ENCODE data around the gene LPP. TPM values are rescaled to one million over a fixed set of nuclear protein-coding genes. Genes with fewer than 3 reads are reported as not detected.

Gene LPP
- total RNA-seq, 6 donors from 2014 or later: 86.0 to 196 (median 160) TPM

- Histone ChIP-seq H3K9me3 (no peaks in the 10 kb centered on the region), H3K27ac (no peak overlapping the region), H3K4me1 (peaks cover 11 to 25% (median 20%) of the 10 kb centered on the region in 4 donors), H3K4me3 (no peak overlapping the region), H3K36me3 (no peaks in the 10 kb centered on the region), H3K27me3 (no peaks in the 10 kb centered on the region)
- DNase-seq (no peak), ATAC-seq (ENCODE audit: low FRiP score in 2 of 2) (no peak)
- WGBS, 2 donors: 46 to 50% methylated on average over 4 of the region's 4 CpGs
- TF ChIP-seq EP300 (IDR thresholded peaks at IDR 0.05) (no peak), CTCF (IDR thresholded peaks at IDR 0.05) (no peak), POLR2AphosphoS5 (IDR thresholded peaks at IDR 0.05) (no peak), POLR2A (IDR thresholded peaks at IDR 0.05) (no peak)
These were observed 196.0 kb downstream of the LPP start for GRCh38 chr3:188349933-188350332.

GRCh38 chr3:188350961-188351360 is 197.0 kb downstream of the LPP start:
- ATAC-seq (ENCODE audit: low FRiP score in 2 of 2) (no peak), DNase-seq (no peak)
- 93 to 100% methylated on average over 2 of the region's 2 CpGs for WGBS, 2 donors
- Histone ChIP-seq H3K27me3 (no peaks in the 10 kb centered on the region), H3K4me3 (no peak overlapping the region), H3K27ac (no peak overlapping the region), H3K36me3 (no peaks in the 10 kb centered on the region), H3K4me1 (peaks cover 7 to 20% (median 16%) of the 10 kb centered on the region in 4 donors), H3K9me3 (no peaks in the 10 kb centered on the region)
- no peak for TF ChIP-seq EP300 (IDR thresholded peaks at IDR 0.05)
- TF ChIP-seq CTCF (IDR thresholded peaks at IDR 0.05): no peak
- TF ChIP-seq POLR2AphosphoS5 (IDR thresholded peaks at IDR 0.05): no peak
- no peak for TF ChIP-seq POLR2A (IDR thresholded peaks at IDR 0.05)

- no peak for DNase-seq
- TF ChIP-seq CTCF (IDR thresholded peaks at IDR 0.05) (no peak), EP300 (IDR thresholded peaks at IDR 0.05) (no peak), POLR2AphosphoS5 (IDR thresholded peaks at IDR 0.05) (no peak), POLR2A (IDR thresholded peaks at IDR 0.05) (no peak)
- 79 to 84% methylated on average over 7 of the region's 7 CpGs for WGBS, 2 donors
- H3K4me3 ChIP-seq: no peak overlapping the region
- no peak overlapping the region for H3K27ac ChIP-seq
- no peaks in the 10 kb centered on the region for H3K27me3 ChIP-seq
- no peaks in the 10 kb centered on the region for H3K36me3 ChIP-seq
- no peak for ATAC-seq (ENCODE audit: low FRiP score in 2 of 2)
- H3K9me3 ChIP-seq: no peaks in the 10 kb centered on the region
- peaks cover 7 to 20% (median 16%) of the 10 kb centered on the region in 4 donors for H3K4me1 ChIP-seq
These were observed 197.7 kb downstream of the LPP start for GRCh38 chr3:188351648-188352047.

GRCh38 chr3:188352196-188352927 is 198.4 kb downstream of the LPP start:
- TF ChIP-seq EP300 (IDR thresholded peaks at IDR 0.05) (no peak), POLR2AphosphoS5 (IDR thresholded peaks at IDR 0.05) (no peak), CTCF (IDR thresholded peaks at IDR 0.05) (no peak), POLR2A (IDR thresholded peaks at IDR 0.05) (no peak)
- WGBS, 2 donors: 88 to 90% methylated on average over 18 of the region's 18 CpGs
- Histone ChIP-seq H3K36me3 (no peaks in the 10 kb centered on the region), H3K27me3 (no peaks in the 10 kb centered on the region), H3K27ac (no peak overlapping the region), H3K4me3 (no peak overlapping the region), H3K9me3 (no peaks in the 10 kb centered on the region), H3K4me1 (peaks cover 7 to 20% (median 16%) of the 10 kb centered on the region in 4 donors)
- DNase-seq: no peak
- no peak for ATAC-seq (ENCODE audit: low FRiP score in 2 of 2)

- no peak overlapping the region for H3K27ac ChIP-seq
- H3K9me3 ChIP-seq: no peaks in the 10 kb centered on the region
- peaks cover 6 to 18% (median 15%) of the 10 kb centered on the region in 4 donors for H3K4me1 ChIP-seq
- no peak for ATAC-seq (ENCODE audit: low FRiP score in 2 of 2)
- H3K4me3 ChIP-seq: no peak overlapping the region
- TF ChIP-seq EP300 (IDR thresholded peaks at IDR 0.05) (no peak), CTCF (IDR thresholded peaks at IDR 0.05) (no peak), POLR2AphosphoS5 (IDR thresholded peaks at IDR 0.05) (no peak), POLR2A (IDR thresholded peaks at IDR 0.05) (no peak)
- WGBS, 2 donors: 83 to 85% methylated on average over 1 of the region's 1 CpG
- no peaks in the 10 kb centered on the region for H3K36me3 ChIP-seq
- no peak for DNase-seq
- H3K27me3 ChIP-seq: no peaks in the 10 kb centered on the region
These were observed 199.5 kb downstream of the LPP start for GRCh38 chr3:188353426-188353825.
